GM21390 (cell line): ENCODE measurements around the gene AK4.

Source experiments
- ATAC-seq: cut with Tn5 transposase; IDR thresholded peaks from one replicate; pipeline ENCODE4 v1.9.1; 2021; ENCODE audit not compliant: unreplicated experiment

The AK4 gene

DNA sequence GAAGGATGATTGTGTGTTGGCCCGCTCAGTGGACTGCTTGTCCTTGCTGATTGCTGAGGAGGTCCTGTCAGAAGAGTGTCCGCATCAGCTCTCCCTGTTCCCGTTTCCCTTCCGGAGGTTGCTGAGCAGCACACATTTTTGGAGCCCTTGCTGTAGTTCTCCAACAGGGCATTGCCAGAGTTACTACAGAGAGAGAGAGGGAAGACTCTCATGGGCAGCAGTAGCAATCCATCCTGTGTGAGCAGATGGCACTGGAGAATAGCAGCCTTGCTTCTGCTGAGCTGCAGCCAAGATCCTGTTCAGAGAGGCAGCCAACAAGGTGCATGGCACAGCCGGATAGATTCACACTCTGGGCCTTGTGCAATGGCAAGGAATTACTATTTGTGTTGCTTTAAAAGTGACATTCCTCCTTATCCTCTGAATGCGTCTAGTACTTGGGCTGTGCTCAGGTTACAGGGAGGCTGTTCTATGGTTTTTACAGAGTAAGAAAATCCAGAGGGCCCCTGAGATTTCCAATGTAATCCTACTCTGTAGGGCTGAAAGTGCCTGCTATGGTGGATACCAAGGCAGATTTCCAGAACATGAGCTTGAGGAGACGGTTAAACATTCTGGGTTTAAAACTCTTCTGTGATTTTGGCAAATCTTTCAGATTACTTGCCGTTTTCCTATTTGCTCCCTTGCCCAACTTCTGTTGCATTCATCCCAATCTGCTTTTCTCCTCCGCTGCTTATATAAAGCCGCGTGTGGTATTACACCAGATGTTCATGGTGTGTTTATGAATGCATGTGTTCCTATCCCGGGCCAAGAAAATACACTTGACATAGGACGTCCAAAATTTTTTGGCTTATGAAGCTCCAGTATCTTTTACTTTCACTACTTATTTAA lies 27.4 kb downstream of the AK4 start:
- no peak for ATAC-seq

DNA sequence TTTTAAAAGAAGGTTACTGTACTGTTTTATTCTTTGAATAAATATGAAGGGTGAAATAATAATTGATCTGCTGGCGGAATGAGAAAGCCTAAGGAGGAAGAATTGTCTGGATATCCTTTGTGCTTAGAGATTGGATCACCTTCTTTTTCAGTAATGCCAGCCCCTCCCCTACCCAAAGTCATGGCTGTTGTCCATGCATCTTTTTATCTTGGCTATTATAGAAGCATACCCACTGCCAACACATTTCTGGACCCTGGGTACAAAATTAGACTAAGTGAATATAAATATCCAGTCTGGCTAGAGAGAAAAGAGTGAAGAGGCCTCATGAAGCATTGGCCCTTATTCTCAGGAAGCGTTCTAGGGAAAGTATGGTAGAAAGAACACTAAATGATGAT lies 28.1 kb downstream of the AK4 start:
- no peak for ATAC-seq

DNA sequence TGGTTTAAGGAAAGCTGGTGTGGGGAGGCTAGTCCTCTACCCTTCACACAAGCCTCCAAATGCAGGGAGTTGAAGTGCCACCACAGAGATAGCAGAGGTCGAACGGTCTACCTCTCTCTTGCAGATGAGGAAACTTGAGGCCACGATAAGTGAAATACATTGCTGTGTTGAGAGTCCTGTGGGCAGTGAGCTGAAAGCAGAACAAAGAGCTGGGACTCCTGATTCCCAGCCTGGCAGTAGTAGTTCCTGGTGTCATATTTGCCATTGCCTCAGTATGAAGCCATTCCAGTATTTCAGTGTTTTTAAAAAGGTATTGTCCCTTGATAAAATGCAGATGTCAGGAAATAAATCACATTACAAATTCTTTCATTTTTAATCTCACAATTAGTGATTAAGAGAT lies 28.6 kb downstream of the AK4 start:
- no peak for ATAC-seq

- ATAC-seq, result no peak
These were observed 29.5 kb downstream of the AK4 start for GRCh38 chr1:65177457-65177856.

GRCh38 chr1:65178235-65178634 lies 30.2 kb downstream of the AK4 start:
- no peak for ATAC-seq

DNA sequence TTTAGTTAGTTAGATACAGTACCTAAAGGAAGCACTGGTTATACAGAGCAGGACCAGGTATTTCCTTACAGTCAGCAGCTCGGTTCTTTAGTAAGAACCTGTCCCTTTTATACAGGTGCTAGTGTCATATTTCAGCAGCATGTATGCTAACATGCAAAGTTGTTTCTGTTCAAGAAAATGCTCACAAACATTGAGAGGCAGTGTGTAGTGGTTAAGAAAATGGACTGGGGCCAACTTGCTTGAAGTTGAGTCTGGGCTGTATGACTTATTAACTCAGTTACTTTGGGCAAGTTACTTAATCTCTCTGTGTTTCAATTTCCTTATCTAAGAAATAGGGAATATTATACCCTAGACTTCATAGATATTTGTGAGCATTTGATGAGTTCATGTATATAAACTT lies 31.1 kb downstream of the AK4 start:
- no peak for ATAC-seq

DNA sequence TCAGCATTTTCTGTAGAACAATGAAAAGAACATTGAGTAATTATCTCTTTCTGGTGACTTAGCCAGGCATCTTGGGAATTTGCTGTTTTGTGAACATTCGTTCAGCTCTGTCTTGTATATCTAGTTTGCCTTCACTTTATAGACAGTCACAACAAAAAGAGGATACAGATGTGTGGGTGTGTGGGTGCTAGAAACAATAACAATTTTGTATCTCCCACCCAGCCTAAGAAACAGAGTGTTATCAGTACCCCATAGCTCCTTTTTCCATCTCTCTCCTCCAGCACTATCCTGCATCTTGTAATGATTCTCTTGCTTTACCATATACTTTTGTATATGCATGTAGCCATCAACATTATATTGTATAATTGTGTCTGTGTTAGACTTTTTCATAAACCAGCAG lies 33.0 kb downstream of the AK4 start:
- no peak for ATAC-seq

GRCh38 chr1:65182658-65183268 lies 34.8 kb downstream of the AK4 start:
- no peak for ATAC-seq

- no peak for ATAC-seq
These were observed 41.6 kb downstream of the AK4 start for GRCh38 chr1:65189576-65190115.

DNA sequence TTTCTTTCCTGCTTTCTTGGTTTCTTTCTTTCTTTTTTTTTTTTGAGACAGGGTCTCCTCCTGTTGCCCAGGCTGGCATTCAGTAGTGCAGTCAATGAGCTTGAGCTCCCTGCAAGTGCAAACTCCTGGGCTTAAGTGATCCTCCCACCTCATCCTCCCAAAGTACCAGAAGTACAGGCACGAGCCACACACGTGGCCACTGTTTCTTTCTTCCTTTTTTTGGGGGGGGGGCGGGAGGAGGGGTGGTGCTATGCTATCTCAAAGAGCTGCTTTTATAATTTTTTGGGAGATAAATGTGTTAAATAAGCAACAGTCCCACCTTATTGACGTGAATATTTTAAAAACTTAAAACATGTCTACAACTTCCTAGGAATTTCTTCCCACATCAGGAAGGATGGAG lies 42.2 kb downstream of the AK4 start:
- ATAC-seq, result no peak

GRCh38 chr1:65193129-65193695 lies 45.2 kb downstream of the AK4 start:
- ATAC-seq, result no peak

DNA sequence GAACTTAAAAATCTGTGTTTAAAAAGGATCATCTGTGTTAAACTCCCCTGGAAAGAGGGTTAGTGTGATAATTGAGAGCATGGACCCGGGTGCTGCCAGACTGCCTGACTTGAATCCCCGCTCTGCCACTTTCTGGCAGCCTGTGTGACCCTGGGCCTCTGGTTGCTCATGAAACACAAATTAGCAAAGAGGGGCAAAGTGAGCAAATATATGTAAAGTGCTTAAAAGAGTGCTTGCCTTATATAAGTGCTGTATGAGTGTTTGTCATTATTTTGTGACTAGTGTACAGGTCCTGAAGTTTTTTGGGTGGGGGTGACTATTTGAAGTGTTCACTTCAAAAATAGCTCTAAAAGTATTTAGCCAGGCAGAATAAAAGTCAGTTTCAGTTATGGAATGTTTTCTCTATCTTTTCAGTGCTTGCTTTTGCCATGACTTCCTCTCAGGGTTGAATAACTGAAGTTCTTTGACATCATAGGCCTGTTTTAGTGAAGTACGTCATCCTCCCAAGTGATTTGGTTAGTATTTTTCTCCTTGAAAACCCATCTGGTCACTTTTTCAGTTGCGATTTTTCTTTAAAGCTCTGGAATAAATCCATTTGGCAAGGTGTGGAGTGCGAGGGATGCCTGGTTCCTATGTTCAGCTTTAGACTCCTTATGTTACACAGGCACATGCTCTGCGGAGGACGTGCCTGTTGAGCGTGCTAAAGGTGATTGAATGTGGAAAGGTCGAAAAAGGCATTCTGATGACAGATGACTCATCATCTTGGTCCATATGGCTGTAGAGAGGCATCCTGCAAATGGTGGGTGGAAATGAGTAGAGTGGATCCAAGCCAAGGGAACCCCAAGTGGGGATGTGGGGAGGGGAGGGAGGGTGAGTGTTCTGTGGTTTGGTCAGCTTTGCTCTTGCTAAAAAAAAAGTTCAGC lies 47.8 kb downstream of the AK4 start:
- no peak for ATAC-seq

GRCh38 chr1:65196926-65197325 lies 48.9 kb downstream of the AK4 start:
- ATAC-seq, result no peak

DNA sequence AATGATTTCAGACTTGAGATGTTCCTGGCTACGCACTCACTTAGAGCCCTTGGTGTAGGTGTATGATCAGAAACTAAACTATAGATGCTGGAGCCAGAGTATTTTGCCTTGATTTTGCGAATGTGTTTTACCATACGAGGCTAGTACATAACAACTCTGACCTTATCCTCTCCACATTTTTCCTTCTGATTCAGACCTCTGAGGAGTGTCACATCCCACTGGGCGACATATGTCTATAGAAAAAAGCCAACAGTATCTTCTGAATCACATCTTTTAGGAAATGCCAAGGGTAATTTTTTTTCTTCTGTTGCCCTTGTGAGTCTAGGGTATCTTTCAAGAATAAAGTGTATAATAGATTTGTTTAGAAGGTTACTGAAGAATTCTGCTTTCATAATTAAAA lies 49.6 kb downstream of the AK4 start:
- ATAC-seq, result no peak

DNA sequence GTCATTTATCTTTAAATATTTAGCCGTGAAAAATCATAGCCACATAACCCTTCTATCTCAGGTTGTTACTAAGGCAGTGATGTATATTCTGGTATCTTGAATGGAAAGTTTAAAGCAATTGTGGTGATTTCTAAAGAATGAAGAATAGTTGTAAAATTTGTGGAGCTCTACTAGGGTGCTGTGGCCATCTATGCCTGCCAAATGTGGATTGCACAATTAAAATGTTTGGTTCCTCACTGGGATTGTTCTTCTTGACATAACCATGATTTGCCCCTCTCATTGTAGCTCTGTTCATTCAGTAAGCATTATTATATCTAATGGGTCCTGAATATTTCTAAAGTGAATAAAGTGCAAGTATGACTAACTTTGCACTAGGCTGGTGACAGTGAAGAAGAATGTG lies 50.1 kb downstream of the AK4 start:
- no peak for ATAC-seq

DNA sequence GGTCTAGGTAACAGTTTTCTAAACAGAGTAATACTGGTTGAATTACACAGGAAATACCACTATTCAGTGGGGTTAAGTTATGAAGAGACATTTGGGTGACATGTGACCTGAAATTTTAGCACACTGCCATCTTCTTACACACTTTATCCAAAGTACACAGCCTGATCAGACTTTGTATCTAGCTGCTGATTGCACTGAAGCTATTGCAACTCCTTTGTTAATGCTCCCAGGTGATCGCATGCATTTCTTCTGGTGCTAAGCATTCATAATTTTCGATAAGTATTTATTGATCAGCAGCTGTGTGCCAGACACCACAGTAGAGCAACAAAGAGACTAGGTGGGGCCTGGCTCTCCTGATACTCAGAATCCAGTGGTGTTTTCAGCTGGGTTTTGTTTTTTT lies 52.4 kb downstream of the AK4 start:
- ATAC-seq, result no peak

- no peak for ATAC-seq
These were observed 58.8 kb downstream of the AK4 start for GRCh38 chr1:65206836-65207235.

DNA sequence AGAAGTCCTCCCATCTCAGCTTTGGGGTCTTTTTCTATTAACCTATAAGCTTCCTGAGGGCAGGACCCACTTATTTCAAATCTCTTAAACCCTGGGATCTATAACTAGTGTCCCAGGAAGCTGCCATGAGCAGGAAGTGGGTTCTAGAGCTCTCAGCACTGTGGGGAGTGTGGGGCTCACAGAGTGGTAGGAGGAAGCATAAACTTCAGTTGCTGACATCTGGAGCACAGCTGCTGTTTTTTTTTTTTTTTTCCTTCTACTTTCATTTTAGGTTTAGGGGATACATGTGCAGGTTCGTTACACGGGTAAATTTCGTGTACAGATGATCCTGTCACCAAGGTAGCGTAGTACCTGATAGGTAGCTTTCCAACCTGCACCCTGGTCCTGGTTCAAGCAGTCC lies 59.3 kb downstream of the AK4 start:
- ATAC-seq, result peak; percentile 76

GRCh38 chr1:65208563-65208973 lies 60.6 kb downstream of the AK4 start:
- no peak for ATAC-seq

DNA sequence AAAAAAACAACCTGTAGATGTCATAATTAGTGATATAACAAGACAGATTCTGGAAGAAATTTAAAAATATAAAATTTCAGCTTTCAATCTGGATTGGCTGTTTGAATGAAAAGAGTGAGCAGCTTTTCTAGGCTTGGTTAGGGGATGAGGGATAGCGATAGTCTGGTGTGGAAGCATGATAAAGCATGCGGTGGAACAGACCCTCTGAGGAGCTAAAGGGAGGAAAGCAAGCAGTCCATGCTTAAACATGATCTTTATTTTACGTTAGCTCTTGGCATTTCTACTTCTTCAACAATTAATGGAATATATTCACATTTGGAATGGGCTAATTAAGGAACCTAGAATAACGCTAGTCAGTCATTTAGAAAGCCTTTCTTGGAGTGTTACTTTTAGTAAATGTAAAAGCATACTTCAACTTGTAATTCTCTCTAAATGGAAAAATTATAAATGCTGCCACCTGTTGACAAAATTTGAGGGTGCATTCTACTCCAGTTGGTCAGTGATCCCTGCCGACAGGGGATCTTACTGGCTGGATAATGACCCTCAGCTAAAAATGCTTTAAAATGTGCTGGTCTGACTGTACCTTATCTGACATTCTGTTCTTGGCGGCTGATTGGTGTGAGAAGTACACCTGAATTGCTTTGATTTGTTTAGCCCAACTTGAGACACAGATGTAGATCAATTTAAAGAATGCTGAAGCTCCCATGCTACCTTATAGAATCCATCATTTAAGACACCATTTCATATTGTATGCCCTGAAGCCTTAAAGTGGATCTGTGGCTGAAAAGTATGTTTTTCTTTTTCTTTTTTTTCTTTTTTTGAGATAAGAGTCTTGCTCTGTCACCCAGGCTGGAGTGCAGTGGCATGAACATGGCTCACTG lies 61.2 kb downstream of the AK4 start:
- peak; percentile 37 for ATAC-seq
